CD14-positive monocyte (primary cell): ENCODE data around the gene TMEM132D. TPM values are rescaled to one million over a fixed set of nuclear protein-coding genes. Genes with fewer than 3 reads are reported as not detected.

ENCODE experiments used
- DNase-seq, 3 donors: peaks; one replicate each; pipeline ENCODE4 v3.0.0-alpha.2; 2011 to 2022
- H2AFZ ChIP-seq: 2 replicates; pipeline ENCODE4 v1.6.0; 2012; ENCODE audit warnings: mild to moderate bottlenecking, low read depth, low read length, inconsistent platforms; ENCODE audit not compliant: insufficient read depth, poor library complexity, severe bottlenecking
- H3K27ac ChIP-seq, 2 donors: 1 replicate in 1 of 2; 2 replicates in 1 of 2; pipeline ENCODE4 v1.5.1; 2012 to 2013; ENCODE audit warnings: low read length in 2 of 2, control low read depth in 1 of 2, inconsistent platforms in 1 of 2, low read depth in 1 of 2, mild to moderate bottlenecking in 1 of 2
- H3K27me3 ChIP-seq, 2 donors: one replicate each; pipeline versions ENCODE4 v1.6.0 to v1.6.1; 2011 to 2013; ENCODE audit warnings: low read length in 2 of 2; ENCODE audit not compliant: control insufficient read depth in 2 of 2, insufficient read depth in 2 of 2
- H3K36me3 ChIP-seq, 2 donors: replicated peaks in 1 of 2; 1 replicate in 1 of 2; 2 replicates in 1 of 2; pipeline versions ENCODE4 v1.5.1 to v1.6.1; 2012 to 2013; ENCODE audit warnings: low read length in 2 of 2, control low read depth in 1 of 2, inconsistent platforms in 1 of 2, mild to moderate bottlenecking in 1 of 2; ENCODE audit not compliant: insufficient read depth in 2 of 2, control insufficient read depth in 1 of 2
- H3K4me1 ChIP-seq, 2 donors: 1 replicate in 1 of 2; 2 replicates in 1 of 2; pipeline versions ENCODE4 v1.5.1 to v1.6.1; 2012 to 2013; ENCODE audit warnings: low read length in 2 of 2, control low read depth in 1 of 2, inconsistent platforms in 1 of 2, mild to moderate bottlenecking in 1 of 2, moderate library complexity in 1 of 2; ENCODE audit not compliant: insufficient read depth in 2 of 2, control insufficient read depth in 1 of 2
- H3K4me2 ChIP-seq: replicated peaks from 2 replicates; pipeline ENCODE3; 2012; ENCODE audit warnings: low read length, moderate library complexity, mild to moderate bottlenecking; ENCODE audit not compliant: poor library complexity, severe bottlenecking; ENCODE audit errors: extremely low read depth
- H3K4me3 ChIP-seq, 3 experiments: fragments of 200-600 bp in 1 of 3; sonication (generic) in 1 of 3; replicated peaks in 1 of 3; 1 replicate in 2 of 3; 2 replicates in 1 of 3; pipeline ENCODE4 v1.5.1; 2011 to 2013; ENCODE audit warnings: low read length in 3 of 3, mild to moderate bottlenecking in 3 of 3, control low read depth in 2 of 3, low read depth in 2 of 3, inconsistent platforms in 1 of 3, moderate library complexity in 1 of 3
- H3K79me2 ChIP-seq: 2 replicates; pipeline ENCODE4 v1.6.0; 2012; ENCODE audit warnings: mild to moderate bottlenecking, control low read depth, inconsistent platforms, low read length, moderate library complexity; ENCODE audit not compliant: insufficient read depth
- H3K9ac ChIP-seq: 2 replicates; pipeline ENCODE4 v1.6.0; 2017; ENCODE audit warnings: low read length, mild to moderate bottlenecking; ENCODE audit not compliant: insufficient read depth, poor library complexity, severe bottlenecking
- H3K9me3 ChIP-seq, 2 donors: replicated peaks in 1 of 2; 1 replicate in 1 of 2; 2 replicates in 1 of 2; pipeline versions ENCODE4 v1.5.1 to v1.6.1; 2012 to 2013; ENCODE audit warnings: low read length in 2 of 2, control low read depth in 1 of 2; ENCODE audit not compliant: control insufficient read depth in 1 of 2, insufficient read depth in 1 of 2
- H4K20me1 ChIP-seq: 2 replicates; pipeline ENCODE4 v1.6.0; 2012; ENCODE audit warnings: mild to moderate bottlenecking, low read length, control low read depth, moderate library complexity; ENCODE audit not compliant: insufficient read depth
- H3K27ac Mint-ChIP-seq, 7 donors: one replicate each; pipeline ENCODE4 v1.8.0; 2020; ENCODE audit warnings: mild to moderate bottlenecking in 7 of 7, mixed read lengths in 7 of 7, moderate library complexity in 6 of 7, inconsistent platforms in 2 of 7
- H3K27me3 Mint-ChIP-seq, 3 donors: one replicate each; pipeline ENCODE4 v1.8.0; 2021 to 2022; ENCODE audit warnings: low read depth in 3 of 3, mild to moderate bottlenecking in 3 of 3, mixed read lengths in 3 of 3, moderate library complexity in 3 of 3, inconsistent platforms in 1 of 3
- H3K36me3 Mint-ChIP-seq, 2 donors: one replicate each; pipeline ENCODE4 v1.8.0; 2020; ENCODE audit warnings: mixed read lengths in 2 of 2, inconsistent platforms in 1 of 2, mild to moderate bottlenecking in 1 of 2
- H3K4me1 Mint-ChIP-seq: one replicate; pipeline ENCODE4 v1.8.0; 2020; ENCODE audit warnings: mild to moderate bottlenecking, mixed read lengths
- H3K4me3 Mint-ChIP-seq, 2 donors: one replicate each; pipeline ENCODE4 v1.8.0; 2020; ENCODE audit warnings: mild to moderate bottlenecking in 2 of 2, mixed read lengths in 2 of 2, moderate library complexity in 1 of 2
- H3K9me3 Mint-ChIP-seq, 7 donors: one replicate each; pipeline ENCODE4 v1.8.0; 2020 to 2022; ENCODE audit warnings: mixed read lengths in 7 of 7, mild to moderate bottlenecking in 6 of 7, moderate library complexity in 6 of 7, inconsistent platforms in 2 of 7
- WGBS: methylation state at CpG from one replicate; pipeline ENCODE4 v1.1.5; 2013; ENCODE audit warnings: missing lambda C conversion rate; ENCODE audit not compliant: insufficient coverage; 5-methylcytosine and 5-hydroxymethylcytosine counted together
- intact Hi-C, 2 donors: fragments of 100-400 bp; cut with micrococcal nuclease; formaldehyde crosslinking; loops; one replicate each; pipeline versions ENCODE4 v1.15.0 to v1.15.1; 2023
- polyA plus RNA-seq, 3 donors: library from polyadenylated mRNA; depleted of rRNA in 1 of 3; unstranded in 2 of 3; stranded (reverse) in 1 of 3; fragments of 300-500 nt in 2 of 3; fragments of >200 nt in 1 of 3; fragmentation: Illumina TruSeq in 2 of 3; gene quantifications; 1 replicate in 2 of 3; 2 replicates in 1 of 3; pipeline ENCODE4 v1.2.3, GENCODE V29; 2012 to 2021
- TF ChIP-seq, protein P1 (sequence below): fragments of 200-600 bp; IDR thresholded peaks from one replicate; pipeline ENCODE4 v1.8.0; 2022; ENCODE audit warnings: antibody characterized with exemption, mild to moderate bottlenecking

The TMEM132D gene
- polyA plus RNA-seq, 3 donors, result 0.04 TPM; not detected in 2

DNA sequence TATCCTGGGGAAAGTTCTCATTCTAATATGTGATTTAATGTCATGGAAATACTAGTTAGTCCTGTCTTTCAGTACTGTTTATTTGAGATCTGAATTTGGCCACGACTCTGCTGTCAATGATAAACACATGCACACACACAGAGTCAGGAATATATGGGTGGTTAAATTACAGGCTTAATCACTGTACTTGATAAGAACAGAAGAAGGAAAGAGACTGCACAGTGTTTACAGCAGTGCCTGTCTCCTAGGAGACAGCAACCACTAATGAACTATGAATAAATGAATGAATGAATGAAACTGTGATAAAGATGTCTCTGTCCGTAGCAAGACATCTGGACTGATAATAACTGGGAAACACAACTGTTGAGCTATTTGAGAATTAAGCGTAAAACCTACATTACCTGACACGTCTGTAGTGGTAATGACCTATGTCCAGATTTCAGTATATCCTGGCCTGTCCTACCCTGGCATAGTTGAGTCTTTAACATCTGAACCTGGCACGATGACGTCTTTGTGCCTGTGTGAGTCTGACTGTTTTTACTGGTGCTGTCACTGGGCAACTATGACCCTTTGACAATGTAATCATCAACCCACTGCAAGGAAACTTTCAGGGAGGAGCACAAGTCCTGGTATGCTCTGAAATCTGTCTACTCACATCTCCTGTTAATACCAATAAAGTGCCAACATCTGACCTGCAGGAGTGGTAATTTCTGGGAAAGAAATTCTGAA lies 524.6 kb downstream of the TMEM132D start:
- no peaks in the 10 kb centered on the region for H3K36me3 Mint-ChIP-seq
- intact Hi-C loops, result no loop called here
- H3K27ac Mint-ChIP-seq, result no peak overlapping the region

DNA sequence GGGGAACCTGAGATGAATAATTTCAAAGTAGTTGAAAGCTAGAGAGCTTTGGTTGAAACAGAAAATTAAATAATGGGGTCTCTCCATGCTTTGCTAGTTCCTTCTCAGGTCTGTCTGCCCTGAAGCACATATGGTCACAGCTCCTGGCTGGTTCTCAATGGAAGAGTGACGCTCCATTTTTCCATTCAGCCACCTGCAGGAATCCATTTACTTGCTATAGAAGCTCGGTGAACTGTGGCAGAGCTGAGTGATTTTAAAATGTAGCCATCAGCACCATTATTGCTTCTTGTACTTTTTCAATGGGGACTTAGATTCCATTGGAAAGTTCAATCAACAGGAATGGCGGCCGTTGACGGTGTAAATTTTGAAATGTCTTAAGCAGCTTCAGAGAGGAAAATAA lies 525.3 kb downstream of the TMEM132D start:
- Histone ChIP-seq H3K4me1 (no peaks in the 10 kb centered on the region), H3K9ac (no peak overlapping the region), H3K36me3 (no peaks in the 10 kb centered on the region), H3K4me3 (no peak overlapping the region), H4K20me1 (no peaks in the 10 kb centered on the region), H3K27me3 (no peaks in the 10 kb centered on the region), H2AFZ (no peak overlapping the region), H3K79me2 (no peaks in the 10 kb centered on the region), H3K4me2 (no peak overlapping the region), H3K9me3 (peaks cover 7 to 9% of the 10 kb centered on the region in 2 donors), H3K27ac (no peak overlapping the region)
- H3K9me3 Mint-ChIP-seq, result peaks cover 0 to 4% (median 3%) of the 10 kb centered on the region in 7 donors
- H3K27me3 Mint-ChIP-seq, result peaks cover 0 to 2% (median 0%) of the 10 kb centered on the region in 3 donors
- no peaks in the 10 kb centered on the region for H3K4me1 Mint-ChIP-seq
- WGBS, result 98% methylated on average over 4 of the region's 5 CpGs
- intact Hi-C loops, result no loop called here
- no peak overlapping the region for H3K27ac Mint-ChIP-seq
- no peak for DNase-seq
- no peaks in the 10 kb centered on the region for H3K36me3 Mint-ChIP-seq
- H3K4me3 Mint-ChIP-seq, result no peak overlapping the region
- TF ChIP-seq, protein P1, sequence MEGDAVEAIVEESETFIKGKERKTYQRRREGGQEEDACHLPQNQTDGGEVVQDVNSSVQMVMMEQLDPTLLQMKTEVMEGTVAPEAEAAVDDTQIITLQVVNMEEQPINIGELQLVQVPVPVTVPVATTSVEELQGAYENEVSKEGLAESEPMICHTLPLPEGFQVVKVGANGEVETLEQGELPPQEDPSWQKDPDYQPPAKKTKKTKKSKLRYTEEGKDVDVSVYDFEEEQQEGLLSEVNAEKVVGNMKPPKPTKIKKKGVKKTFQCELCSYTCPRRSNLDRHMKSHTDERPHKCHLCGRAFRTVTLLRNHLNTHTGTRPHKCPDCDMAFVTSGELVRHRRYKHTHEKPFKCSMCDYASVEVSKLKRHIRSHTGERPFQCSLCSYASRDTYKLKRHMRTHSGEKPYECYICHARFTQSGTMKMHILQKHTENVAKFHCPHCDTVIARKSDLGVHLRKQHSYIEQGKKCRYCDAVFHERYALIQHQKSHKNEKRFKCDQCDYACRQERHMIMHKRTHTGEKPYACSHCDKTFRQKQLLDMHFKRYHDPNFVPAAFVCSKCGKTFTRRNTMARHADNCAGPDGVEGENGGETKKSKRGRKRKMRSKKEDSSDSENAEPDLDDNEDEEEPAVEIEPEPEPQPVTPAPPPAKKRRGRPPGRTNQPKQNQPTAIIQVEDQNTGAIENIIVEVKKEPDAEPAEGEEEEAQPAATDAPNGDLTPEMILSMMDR, result no peak

More for the DNA sequence above, 524.6 kb downstream of the TMEM132D start:
- Mint-ChIP-seq H3K9me3 (peaks cover 0 to 8% (median 4%) of the 10 kb centered on the region in 7 donors), H3K27me3 (peaks cover 0 to 1% (median 0%) of the 10 kb centered on the region in 3 donors), H3K4me1 (no peaks in the 10 kb centered on the region), H3K4me3 (no peak overlapping the region)
- Histone ChIP-seq H3K9ac (no peak overlapping the region), H3K4me1 (no peaks in the 10 kb centered on the region), H3K79me2 (no peaks in the 10 kb centered on the region), H2AFZ (no peak overlapping the region), H4K20me1 (no peaks in the 10 kb centered on the region), H3K27me3 (no peaks in the 10 kb centered on the region), H3K27ac (no peak overlapping the region), H3K9me3 (peaks cover 11 to 16% of the 10 kb centered on the region in 2 donors), H3K4me2 (no peak overlapping the region), H3K36me3 (no peaks in the 10 kb centered on the region), H3K4me3 (no peak overlapping the region)
- TF ChIP-seq, protein P1, result no peak
- WGBS, result 97% methylated on average over 4 of the region's 6 CpGs
- DNase-seq, result no peak
